A673 (cell line): Measurements from ENCODE around the gene ADGB. TPM values are rescaled to one million over a fixed set of nuclear protein-coding genes. Genes with fewer than 3 reads are reported as not detected.

Experiments
- BruUV-seq: library from RNA; stranded (reverse); fragments of 400-500 nt; replicated peaks from 2 replicates; lab custom pipeline; 2021; lab: Mats Ljungman, UMichigan
- CTCF ChIA-PET: fragments of 300-600 bp; sonication (Branson Sonifier 250); formaldehyde crosslinking; loops from one replicate; lab custom pipeline; 2022; ENCODE audit warnings: antibody characterized with exemption; lab: Charles Lee
- POLR2A ChIA-PET: fragments of 300-600 bp; sonication (Branson Sonifier 250); formaldehyde crosslinking; loops from one replicate; lab custom pipeline; 2022; ENCODE audit warnings: antibody characterized with exemption; ENCODE audit not compliant: low non-redundant PET; lab: Charles Lee
- DNase-seq: peaks from one replicate; pipeline ENCODE4 v3.0.0-alpha.2; 2015; ENCODE audit warnings: low spot score
- H3K27ac ChIP-seq: fragments of 200-600 bp; sonication (generic); 2 replicates; pipeline ENCODE4 v1.5.1; 2016; ENCODE audit warnings: mixed run types, low read depth, mild to moderate bottlenecking, mixed read lengths, antibody characterized with exemption, low read length; ENCODE audit not compliant: poor library complexity, severe bottlenecking
- H3K27me3 ChIP-seq: fragments of 200-600 bp; sonication (generic); replicated peaks from 2 replicates; pipeline ENCODE4 v1.6.1; 2017; ENCODE audit warnings: mixed run types, low read depth, mild to moderate bottlenecking, mixed read lengths, antibody characterized with exemption, low read length; ENCODE audit not compliant: insufficient read depth, poor library complexity
- H3K36me3 ChIP-seq: fragments of 200-600 bp; sonication (generic); 2 replicates; pipeline ENCODE4 v1.6.1; 2016; ENCODE audit warnings: mixed run types, mild to moderate bottlenecking, mixed read lengths, antibody characterized with exemption, low read length; ENCODE audit not compliant: insufficient read depth, poor library complexity, severe bottlenecking
- H3K4me1 ChIP-seq: fragments of 200-600 bp; sonication (generic); 2 replicates; pipeline ENCODE4 v1.6.1; 2017; ENCODE audit warnings: mixed run types, mild to moderate bottlenecking, mixed read lengths, antibody characterized with exemption, low read length; ENCODE audit not compliant: insufficient read depth, poor library complexity, severe bottlenecking
- H3K4me3 ChIP-seq: fragments of 200-600 bp; sonication (generic); 2 replicates; pipeline ENCODE4 v1.5.1; 2016; ENCODE audit warnings: low read depth, mixed run types, mild to moderate bottlenecking, mixed read lengths, low read length; ENCODE audit not compliant: poor library complexity, severe bottlenecking
- H3K9me3 ChIP-seq: fragments of 200-600 bp; sonication (generic); 2 replicates; pipeline ENCODE4 v1.6.1; 2016; ENCODE audit warnings: mixed run types, low read depth, mild to moderate bottlenecking, mixed read lengths, antibody characterized with exemption, low read length; ENCODE audit not compliant: poor library complexity, severe bottlenecking
- CTCF ChIP-seq: fragments of 300-800, 200-600 bp; sonication (generic); conservative IDR thresholded peaks from 2 replicates; pipeline ENCODE4 v1.5.1; 2017; ENCODE audit warnings: low read depth, mild to moderate bottlenecking, antibody characterized with exemption, low read length, moderate library complexity, mixed read lengths
- EZH2 ChIP-seq: fragments of 200-600 bp; sonication (generic); IDR thresholded peaks from 2 replicates; pipeline ENCODE4 v1.6.1; 2017; ENCODE audit warnings: borderline replicate concordance, low read depth, mild to moderate bottlenecking, mixed read lengths, antibody characterized with exemption, low read length; ENCODE audit not compliant: poor library complexity, severe bottlenecking
- intact Hi-C: fragments of 100-400 bp; cut with micrococcal nuclease; formaldehyde crosslinking; loops from one replicate; pipeline ENCODE4 v1.10.0; 2022; ENCODE audit not compliant: unreplicated experiment
- total RNA-seq: library from RNA; stranded (reverse); gene quantifications from 2 replicates; pipeline ENCODE4 v1.2.3, GENCODE V29; 2021

ADGB gene
- total RNA-seq, 1 experiment from 2014 or later: not detected

GRCh38 chr6:146574211-146574610 is 24.6 kb upstream of the ADGB start:
- Histone ChIP-seq H3K27me3 (no peaks in the 10 kb centered on the region), H3K4me1 (no peaks in the 10 kb centered on the region), H3K4me3 (no peak overlapping the region), H3K27ac (no peak overlapping the region), H3K36me3 (no peaks in the 10 kb centered on the region), H3K9me3 (no peaks in the 10 kb centered on the region)
- TF ChIP-seq EZH2 (no peak), CTCF (no peak)
- ChIA-PET CTCF (no interaction called here), POLR2A (no interaction called here)
- no TSS peak for BruUV-seq
- intact Hi-C loops: no loop called here
- DNase-seq: no peak

DNA sequence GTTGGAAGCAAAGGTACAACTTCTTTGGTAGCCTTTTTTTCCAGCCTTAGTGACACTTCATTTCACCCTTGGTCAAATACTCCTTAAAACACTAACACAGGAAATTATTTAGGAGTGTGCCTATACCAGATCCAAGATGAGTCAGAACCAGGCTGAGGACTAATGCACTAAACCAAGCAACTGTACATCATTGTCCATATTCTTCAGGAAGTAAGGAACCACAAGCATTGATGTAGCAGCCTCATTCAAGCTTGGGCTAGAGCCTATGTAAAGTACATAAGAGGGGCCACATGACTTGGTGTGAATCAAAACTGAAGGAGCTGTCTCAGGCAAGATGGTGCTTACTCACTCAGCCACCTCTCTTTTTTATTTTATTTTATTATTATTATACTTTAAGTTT is 20.7 kb upstream of the ADGB start:
- no peak overlapping the region for H3K4me3 ChIP-seq
- no peaks in the 10 kb centered on the region for H3K36me3 ChIP-seq
- no TSS peak for BruUV-seq
- H3K27me3 ChIP-seq: no peaks in the 10 kb centered on the region
- TF ChIP-seq CTCF: no peak
- no peak for TF ChIP-seq EZH2
- H3K4me1 ChIP-seq: no peaks in the 10 kb centered on the region
- H3K27ac ChIP-seq: no peak overlapping the region
- POLR2A ChIA-PET: no interaction called here
- DNase-seq: no peak
- intact Hi-C loops: no loop called here
- CTCF ChIA-PET: no interaction called here
- no peaks in the 10 kb centered on the region for H3K9me3 ChIP-seq

GRCh38 chr6:146581968-146582367 is 16.8 kb upstream of the ADGB start:
- Histone ChIP-seq H3K27me3 (no peaks in the 10 kb centered on the region), H3K27ac (no peak overlapping the region), H3K9me3 (no peaks in the 10 kb centered on the region), H3K4me3 (no peak overlapping the region), H3K36me3 (no peaks in the 10 kb centered on the region), H3K4me1 (no peaks in the 10 kb centered on the region)
- TF ChIP-seq CTCF: no peak
- TF ChIP-seq EZH2: no peak
- CTCF ChIA-PET: no interaction called here
- intact Hi-C loops: no loop called here
- DNase-seq: no peak
- POLR2A ChIA-PET: no interaction called here
- BruUV-seq: no TSS peak
